Ascending aorta (tissue), 2 donors: Measurements from ENCODE around the gene RGS6. TPM values are rescaled to one million over a fixed set of nuclear protein-coding genes. Genes with fewer than 3 reads are reported as not detected.

Experiments used
- DNase-seq, 2 donors: peaks; one replicate each; pipeline ENCODE4 v3.0.0-alpha.2; 2019; ENCODE audit warnings: low spot score in 2 of 2
- H3K27ac ChIP-seq, 2 donors: fragments of 200-600 bp; sonication (generic); one replicate each; pipeline ENCODE4 v1.5.1; 2016 to 2017; ENCODE audit warnings: mild to moderate bottlenecking in 1 of 2
- H3K27me3 ChIP-seq: fragments of 200-600 bp; sonication (generic); one replicate; pipeline ENCODE4 v1.5.1; 2017
- H3K36me3 ChIP-seq, 2 donors: fragments of 200-600 bp; sonication (generic); one replicate each; pipeline ENCODE4 v1.5.1; 2016
- H3K4me1 ChIP-seq, 2 donors: fragments of 200-600 bp; sonication (generic); one replicate each; pipeline ENCODE4 v1.5.1; 2016 to 2017; ENCODE audit warnings: mild to moderate bottlenecking in 1 of 2
- H3K4me3 ChIP-seq, 2 donors: fragments of 200-600 bp; sonication (generic); one replicate each; pipeline ENCODE4 v1.5.1; 2016 to 2017; ENCODE audit warnings: mild to moderate bottlenecking in 1 of 2
- H3K9me3 ChIP-seq, 2 donors: fragments of 200-600 bp; sonication (generic); one replicate each; pipeline ENCODE4 v1.5.1; 2016
- intact Hi-C: fragments of 100-400 bp; cut with DNase I; formaldehyde crosslinking; loops from one replicate; pipeline ENCODE4 v1.15.1; 2023
- total RNA-seq: library from RNA; depleted of rRNA; stranded (reverse); fragments of >200 nt; gene quantifications from one replicate; pipeline ENCODE4 v1.1.0, GENCODE V29; 2016
- TF ChIP-seq, protein P1 (sequence below), 3 experiments: fragments of 200-600 bp in 2 of 3; fragments of 450-650 bp in 1 of 3; sonication (generic) in 2 of 3; IDR thresholded peaks; one replicate each; pipeline ENCODE4 v1.5.1; 2016 to 2019; ENCODE audit warnings: antibody characterized with exemption in 3 of 3, mild to moderate bottlenecking in 1 of 3, moderate library complexity in 1 of 3

Gene RGS6
- total RNA-seq, 1 donor from 2014 or later: 0.11 TPM

DNA sequence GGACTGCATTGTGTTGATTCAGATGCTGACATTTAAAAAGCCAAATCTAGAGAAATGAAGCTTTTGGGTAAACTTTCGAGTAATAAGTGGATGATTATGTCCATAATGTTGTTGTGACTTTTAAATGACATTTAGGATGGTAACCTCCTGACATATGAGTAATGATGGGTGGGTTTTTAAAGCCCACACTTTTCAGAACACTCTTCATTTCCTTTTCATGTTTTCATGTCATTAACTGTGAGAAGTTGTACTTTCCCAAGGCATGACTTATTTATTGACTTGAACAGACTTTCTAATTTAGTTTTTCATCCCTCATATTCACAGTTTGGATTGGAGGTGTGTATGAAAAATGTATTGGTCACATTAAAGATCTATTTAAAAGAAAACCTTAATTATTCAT, 35.5 kb downstream of the RGS6 start:
- no peaks in the 10 kb centered on the region for H3K4me1 ChIP-seq
- no peaks in the 10 kb centered on the region for H3K36me3 ChIP-seq
- H3K27me3 ChIP-seq: no peaks in the 10 kb centered on the region
- DNase-seq: no peak
- intact Hi-C loops: no loop called here
- TF ChIP-seq, protein P1, sequence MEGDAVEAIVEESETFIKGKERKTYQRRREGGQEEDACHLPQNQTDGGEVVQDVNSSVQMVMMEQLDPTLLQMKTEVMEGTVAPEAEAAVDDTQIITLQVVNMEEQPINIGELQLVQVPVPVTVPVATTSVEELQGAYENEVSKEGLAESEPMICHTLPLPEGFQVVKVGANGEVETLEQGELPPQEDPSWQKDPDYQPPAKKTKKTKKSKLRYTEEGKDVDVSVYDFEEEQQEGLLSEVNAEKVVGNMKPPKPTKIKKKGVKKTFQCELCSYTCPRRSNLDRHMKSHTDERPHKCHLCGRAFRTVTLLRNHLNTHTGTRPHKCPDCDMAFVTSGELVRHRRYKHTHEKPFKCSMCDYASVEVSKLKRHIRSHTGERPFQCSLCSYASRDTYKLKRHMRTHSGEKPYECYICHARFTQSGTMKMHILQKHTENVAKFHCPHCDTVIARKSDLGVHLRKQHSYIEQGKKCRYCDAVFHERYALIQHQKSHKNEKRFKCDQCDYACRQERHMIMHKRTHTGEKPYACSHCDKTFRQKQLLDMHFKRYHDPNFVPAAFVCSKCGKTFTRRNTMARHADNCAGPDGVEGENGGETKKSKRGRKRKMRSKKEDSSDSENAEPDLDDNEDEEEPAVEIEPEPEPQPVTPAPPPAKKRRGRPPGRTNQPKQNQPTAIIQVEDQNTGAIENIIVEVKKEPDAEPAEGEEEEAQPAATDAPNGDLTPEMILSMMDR (IDR thresholded peaks at IDR 0.05): no peak
- H3K4me3 ChIP-seq: no peak overlapping the region
- H3K27ac ChIP-seq: no peak overlapping the region
- no peaks in the 10 kb centered on the region for H3K9me3 ChIP-seq

DNA sequence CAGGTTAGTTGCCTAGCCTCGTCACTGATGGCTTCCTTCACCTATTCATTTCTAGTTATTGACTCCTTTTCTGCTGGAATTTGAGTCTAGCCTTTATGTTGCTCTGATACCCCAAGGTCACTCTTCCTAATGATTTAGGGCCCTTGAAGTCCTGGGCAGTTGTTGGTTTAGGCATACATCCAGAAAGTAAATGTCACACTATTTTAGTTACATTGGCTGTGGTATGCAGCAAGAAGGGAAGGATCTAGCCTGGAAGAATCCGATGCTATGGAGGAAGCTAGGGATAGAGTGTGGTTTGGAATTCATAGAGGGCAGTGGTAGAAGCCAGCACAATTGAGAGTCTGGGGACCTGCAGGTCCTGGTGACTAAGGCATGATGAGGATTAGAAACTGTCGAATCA, 38.0 kb downstream of the RGS6 start:
- intact Hi-C loops: no loop called here
- no peaks in the 10 kb centered on the region for H3K9me3 ChIP-seq
- no peak overlapping the region for H3K27ac ChIP-seq
- no peak overlapping the region for H3K4me3 ChIP-seq
- no peaks in the 10 kb centered on the region for H3K4me1 ChIP-seq
- TF ChIP-seq, protein P1 (IDR thresholded peaks at IDR 0.05): no peak
- no peak for DNase-seq
- no peaks in the 10 kb centered on the region for H3K27me3 ChIP-seq
- H3K36me3 ChIP-seq: no peaks in the 10 kb centered on the region

DNA sequence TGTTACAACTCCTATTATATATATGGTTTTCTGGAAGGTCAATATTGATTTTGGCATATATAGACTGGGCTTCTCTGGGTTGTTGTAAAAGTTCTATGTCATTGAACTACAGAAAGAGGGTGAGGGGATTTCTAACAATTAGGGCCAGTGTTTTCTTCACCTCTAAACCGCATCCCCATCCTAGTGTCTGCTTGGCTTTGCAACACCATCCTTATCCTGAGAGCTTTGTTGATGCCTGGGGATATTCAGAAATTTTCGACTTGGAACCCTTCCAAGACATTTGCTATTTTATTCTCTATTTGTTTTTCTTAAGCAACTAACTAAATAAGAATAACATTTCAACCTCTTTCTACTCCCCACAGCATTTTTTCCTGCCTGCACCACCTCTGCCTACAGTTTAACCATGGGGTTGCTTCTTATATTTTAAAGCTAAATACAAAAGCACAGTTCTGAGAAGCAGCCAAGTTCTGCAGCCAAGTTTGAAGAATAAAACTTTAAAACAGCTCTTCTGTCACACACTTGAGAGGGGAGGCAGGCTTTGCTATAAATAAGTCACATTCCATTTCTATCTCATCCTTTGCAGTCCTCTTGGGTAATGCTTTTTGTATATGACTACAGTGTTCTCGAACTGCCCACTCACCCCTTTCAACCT, 53.4 kb downstream of the RGS6 start:
- Histone ChIP-seq H3K9me3 (no peaks in the 10 kb centered on the region), H3K4me1 (peaks cover 0 to 3% of the 10 kb centered on the region in 2 donors), H3K27ac (no peak overlapping the region), H3K36me3 (no peaks in the 10 kb centered on the region), H3K4me3 (no peak overlapping the region), H3K27me3 (no peaks in the 10 kb centered on the region)
- TF ChIP-seq, protein P1 (IDR thresholded peaks at IDR 0.05): no peak
- intact Hi-C loops: no loop called here
- DNase-seq: no peak

DNA sequence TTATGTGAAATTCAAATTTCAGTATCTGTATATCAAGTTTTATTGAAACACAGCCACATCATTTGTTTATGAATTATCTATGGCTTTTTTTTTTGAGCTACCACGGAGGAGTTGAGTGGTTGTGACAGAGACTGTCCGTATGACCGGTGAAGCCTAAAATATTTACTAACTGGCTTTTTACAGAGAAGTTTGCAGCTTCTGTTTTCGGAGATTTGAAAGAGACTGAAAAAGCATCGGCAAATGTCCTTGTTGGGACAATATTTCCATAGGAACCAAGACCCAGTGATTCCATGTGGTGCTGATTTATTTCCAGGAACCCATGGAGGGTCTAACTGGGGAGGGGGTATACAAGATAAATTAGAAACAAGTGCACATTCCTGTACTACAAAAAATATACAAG, 56.2 kb downstream of the RGS6 start:
- Histone ChIP-seq H3K4me1 (peaks cover 0 to 3% of the 10 kb centered on the region in 2 donors), H3K36me3 (no peaks in the 10 kb centered on the region), H3K27me3 (no peaks in the 10 kb centered on the region), H3K4me3 (no peak overlapping the region), H3K9me3 (no peaks in the 10 kb centered on the region), H3K27ac (no peak overlapping the region)
- TF ChIP-seq, protein P1 (IDR thresholded peaks at IDR 0.05): no peak
- DNase-seq: no peak
- intact Hi-C loops: no loop called here

DNA sequence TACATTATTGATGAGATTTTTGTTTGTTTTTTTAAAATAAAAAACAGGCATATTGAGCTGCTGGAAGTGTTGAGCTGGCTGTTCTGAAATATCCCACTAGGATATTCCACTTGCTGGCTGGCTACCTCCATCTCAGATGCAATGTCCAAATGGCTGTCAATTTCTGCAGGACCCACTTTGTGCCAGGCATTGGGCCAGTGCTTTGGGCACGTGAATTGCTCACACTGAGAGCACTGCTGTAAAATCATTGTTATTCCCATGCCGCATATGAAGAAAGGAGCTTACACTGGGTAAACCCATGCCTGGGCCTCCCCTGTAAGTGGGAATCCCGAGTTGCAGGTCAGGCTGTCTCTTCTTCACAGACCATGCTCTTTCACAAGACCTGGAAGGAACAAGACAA, 56.7 kb downstream of the RGS6 start:
- TF ChIP-seq, protein P1 (IDR thresholded peaks at IDR 0.05): no peak
- H3K9me3 ChIP-seq: no peaks in the 10 kb centered on the region
- no peak overlapping the region for H3K4me3 ChIP-seq
- intact Hi-C loops: no loop called here
- no peaks in the 10 kb centered on the region for H3K27me3 ChIP-seq
- H3K36me3 ChIP-seq: no peaks in the 10 kb centered on the region
- DNase-seq: no peak
- peaks cover 0 to 3% of the 10 kb centered on the region in 2 donors for H3K4me1 ChIP-seq
- H3K27ac ChIP-seq: no peak overlapping the region

DNA sequence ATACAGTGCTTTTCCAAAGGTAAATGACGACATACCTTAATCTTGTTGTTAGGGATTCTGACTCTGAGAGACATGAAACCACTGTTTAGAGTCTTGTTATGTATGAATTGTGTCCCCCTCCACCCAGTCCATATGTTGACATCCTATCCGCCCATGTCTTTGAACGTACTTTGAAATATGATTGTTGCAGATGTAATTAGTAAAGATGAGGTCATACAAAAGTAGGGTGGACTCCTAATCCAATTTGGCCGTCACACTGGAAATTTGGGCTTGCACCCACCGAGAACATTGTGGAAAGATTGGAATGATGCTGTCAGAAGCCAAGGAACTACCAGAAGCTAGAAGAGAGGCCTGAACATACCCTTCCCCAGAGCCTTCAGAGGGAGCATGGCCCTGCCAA, 62.2 kb downstream of the RGS6 start:
- H3K36me3 ChIP-seq: no peaks in the 10 kb centered on the region
- no peaks in the 10 kb centered on the region for H3K9me3 ChIP-seq
- H3K4me1 ChIP-seq: no peaks in the 10 kb centered on the region
- no peak overlapping the region for H3K4me3 ChIP-seq
- intact Hi-C loops: no loop called here
- DNase-seq: no peak
- TF ChIP-seq, protein P1 (IDR thresholded peaks at IDR 0.05): no peak
- H3K27me3 ChIP-seq: no peaks in the 10 kb centered on the region
- H3K27ac ChIP-seq: no peak overlapping the region
